Colonic mucosa (tissue), 4 donors: ENCODE measurements around the gene ADRA2C. TPM values are rescaled to one million over a fixed set of nuclear protein-coding genes. Genes with fewer than 3 reads are reported as not detected.

ENCODE experiments used
- DNase-seq: peaks from one replicate; pipeline ENCODE4 v3.0.0-alpha.2; 2020
- H3K27ac ChIP-seq: fragments of 200-600 bp; one replicate; pipeline ENCODE4 v1.8.0; 2021
- H3K27me3 ChIP-seq: fragments of 200-600 bp; one replicate; pipeline ENCODE4 v1.8.0; 2021
- H3K36me3 ChIP-seq: fragments of 200-600 bp; one replicate; pipeline ENCODE4 v1.8.0; 2021
- H3K4me1 ChIP-seq: fragments of 200-600 bp; one replicate; pipeline ENCODE4 v1.8.0; 2021; ENCODE audit warnings: mild to moderate bottlenecking
- H3K4me3 ChIP-seq: fragments of 200-600 bp; one replicate; pipeline ENCODE4 v1.8.0; 2021
- H3K9ac ChIP-seq, 2 donors: one replicate each; pipeline ENCODE4 v1.7.0; 2013; ENCODE audit warnings: control low read depth in 2 of 2, low read depth in 2 of 2, low read length in 2 of 2
- H3K9me3 ChIP-seq: fragments of 200-600 bp; one replicate; pipeline ENCODE4 v1.8.0; 2021
- CTCF ChIP-seq: fragments of 200-600 bp; IDR thresholded peaks from one replicate; pipeline ENCODE4 v1.8.0; 2022; ENCODE audit warnings: antibody characterized with exemption, mild to moderate bottlenecking
- intact Hi-C: fragments of 100-400 bp; cut with DNase I; formaldehyde crosslinking; loops from one replicate; pipeline ENCODE4 v1.14.1; 2022
- total RNA-seq, 2 donors: library from RNA; stranded (reverse); fragmentation: NEBNext Ultra II Directional in 1 of 2; extraction: Animal tissue kit (Norgen Biotek cat#: 25700) in 1 of 2; gene quantifications; one replicate each; pipeline ENCODE4 v1.2.1, GENCODE V29; 2021
- donor health status: healthy.
- donor health status: DM: no; HTN: no; CAD: no.
- donor health status: DM: no; HTN: no; CAD: no.

Gene ADRA2C
- total RNA-seq, 2 donors from 2014 or later = 0.61 to 0.69 TPM

DNA sequence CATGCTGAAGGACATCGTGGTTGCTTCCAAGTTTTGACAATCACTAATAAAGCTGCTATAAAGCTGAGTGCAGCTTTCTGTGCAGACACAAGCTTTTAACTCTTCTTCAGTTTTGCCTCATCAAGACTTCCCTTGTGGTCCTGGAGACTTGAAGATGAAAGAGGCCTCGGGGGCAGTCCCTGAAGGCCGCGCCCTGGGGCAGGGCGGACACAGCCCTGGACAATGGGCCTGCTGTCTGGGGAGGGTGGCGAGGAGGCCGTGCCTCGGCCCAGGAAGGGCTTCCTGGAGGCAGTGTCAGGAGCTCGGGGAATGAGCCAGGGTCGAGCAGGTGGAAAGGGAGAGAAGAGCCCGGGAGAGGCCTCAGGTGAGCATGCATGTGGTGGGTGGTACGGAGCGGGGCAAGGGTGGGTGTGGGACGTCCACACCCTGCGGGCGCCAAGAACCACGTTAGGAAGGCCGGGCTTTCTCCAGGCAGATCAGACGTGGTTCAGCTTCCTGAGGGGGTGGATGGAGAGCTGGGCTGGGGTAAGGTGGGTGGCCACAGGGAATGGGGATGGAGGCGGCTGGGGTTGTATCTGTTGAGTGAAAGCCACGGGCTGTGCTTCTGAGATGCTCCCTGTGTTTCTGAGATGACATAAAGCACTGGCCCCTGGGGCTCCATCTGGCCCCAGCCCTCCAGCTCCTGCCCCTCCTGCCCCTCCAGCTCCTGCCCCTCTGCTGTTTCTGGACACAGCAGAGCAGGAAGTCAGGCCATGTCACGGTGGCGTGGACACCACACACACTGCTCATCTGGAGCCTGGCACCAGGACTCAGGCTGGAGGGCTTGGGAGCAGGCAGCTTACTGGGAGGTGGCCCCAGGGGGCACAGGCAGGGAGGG is 21.5 kb downstream of the ADRA2C start:
- H3K9ac ChIP-seq = no peak overlapping the region
- H3K36me3 ChIP-seq = no peaks in the 10 kb centered on the region
- no peak overlapping the region for H3K27ac ChIP-seq
- H3K27me3 ChIP-seq = peaks cover 6% of the 10 kb centered on the region
- no peak overlapping the region for H3K4me3 ChIP-seq
- DNase-seq = no peak
- H3K9me3 ChIP-seq = no peaks in the 10 kb centered on the region
- TF ChIP-seq CTCF = no peak
- no peaks in the 10 kb centered on the region for H3K4me1 ChIP-seq
- intact Hi-C loops = no loop called here

GRCh38 chr4:3788366-3788660 is 22.1 kb downstream of the ADRA2C start:
- DNase-seq = no peak
- intact Hi-C loops = no loop called here
- Histone ChIP-seq H3K27me3 (peaks cover 4% of the 10 kb centered on the region), H3K4me3 (no peak overlapping the region), H3K36me3 (no peaks in the 10 kb centered on the region), H3K9me3 (no peaks in the 10 kb centered on the region), H3K4me1 (no peaks in the 10 kb centered on the region), H3K27ac (no peak overlapping the region), H3K9ac (no peak overlapping the region)
- TF ChIP-seq CTCF = no peak

DNA sequence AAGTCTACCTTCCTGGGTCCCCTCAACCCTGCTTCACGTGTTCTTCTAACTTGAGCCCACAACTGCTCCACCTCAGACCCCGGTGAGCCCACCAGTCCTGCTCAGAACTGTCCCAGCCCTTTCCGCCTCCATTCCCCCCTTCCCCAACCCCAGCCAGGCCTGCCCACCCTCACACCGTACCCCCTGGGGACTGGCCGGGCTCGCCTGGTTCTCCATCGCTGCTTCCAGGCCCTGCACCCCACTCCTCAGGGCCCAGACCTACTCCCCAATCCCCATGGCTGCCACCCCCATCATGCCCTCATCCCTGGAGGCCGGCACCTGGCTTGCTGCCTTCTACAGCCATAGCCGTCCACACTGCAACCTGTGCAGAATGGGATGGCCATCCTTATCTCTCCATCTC is 23.4 kb downstream of the ADRA2C start:
- H3K4me3 ChIP-seq = no peak overlapping the region
- no peaks in the 10 kb centered on the region for H3K4me1 ChIP-seq
- intact Hi-C loops = no loop called here
- H3K36me3 ChIP-seq = no peaks in the 10 kb centered on the region
- H3K27ac ChIP-seq = no peak overlapping the region
- no peak for DNase-seq
- no peaks in the 10 kb centered on the region for H3K9me3 ChIP-seq
- H3K9ac ChIP-seq = no peak overlapping the region
- TF ChIP-seq CTCF = no peak
- H3K27me3 ChIP-seq = no peaks in the 10 kb centered on the region

DNA sequence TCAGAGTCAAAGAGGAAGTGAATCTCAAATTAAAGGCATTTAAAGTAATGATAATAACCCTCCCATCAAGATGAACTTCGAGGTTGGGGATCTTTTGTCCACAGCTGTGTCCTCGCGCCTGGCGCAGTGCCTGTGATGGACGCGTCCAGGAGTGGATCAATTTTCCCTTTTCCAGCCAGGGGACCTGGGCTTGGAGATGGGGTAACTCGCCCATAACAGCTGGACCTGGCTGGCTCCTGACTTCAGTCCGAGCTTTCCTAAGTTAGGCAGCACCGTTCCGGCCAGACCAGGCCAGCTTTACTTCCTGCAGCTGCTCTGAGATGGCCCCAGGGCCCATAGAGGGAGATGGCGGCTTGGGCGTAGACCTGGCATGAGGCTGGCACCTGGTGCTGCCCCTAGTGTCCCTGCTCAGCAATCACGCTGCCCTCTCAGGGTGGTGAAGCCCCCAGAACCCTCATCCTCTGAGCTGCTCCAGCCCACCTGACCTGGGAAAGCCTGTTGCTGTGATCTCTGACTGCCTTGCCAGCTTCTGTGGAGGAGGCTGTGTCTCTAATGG is 23.9 kb downstream of the ADRA2C start:
- no peak overlapping the region for H3K27ac ChIP-seq
- intact Hi-C loops = no loop called here
- H3K36me3 ChIP-seq = no peaks in the 10 kb centered on the region
- H3K9me3 ChIP-seq = no peaks in the 10 kb centered on the region
- no peaks in the 10 kb centered on the region for H3K4me1 ChIP-seq
- H3K27me3 ChIP-seq = no peaks in the 10 kb centered on the region
- no peak for TF ChIP-seq CTCF
- no peak overlapping the region for H3K9ac ChIP-seq
- no peak for DNase-seq
- H3K4me3 ChIP-seq = no peak overlapping the region

DNA sequence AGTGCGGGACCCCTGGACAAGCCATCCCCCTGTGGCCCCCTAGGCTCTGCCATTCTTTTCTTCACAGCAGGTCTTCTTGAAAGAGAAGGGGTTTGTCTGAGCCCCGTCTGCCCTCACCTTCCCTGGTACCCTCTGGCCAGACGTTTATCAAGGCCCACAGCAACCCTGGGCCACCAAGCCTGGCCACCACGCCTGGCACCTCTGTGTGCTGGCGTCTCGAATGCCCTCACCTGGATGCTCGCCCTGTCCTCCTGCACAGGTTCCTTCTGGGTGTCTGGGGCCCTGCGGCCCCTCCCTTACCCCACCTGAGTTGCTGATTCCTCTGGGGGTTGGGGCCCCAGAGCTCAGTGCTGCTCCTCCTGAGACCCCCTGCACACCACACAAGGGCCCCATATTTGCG is 25.1 kb downstream of the ADRA2C start:
- H3K27me3 ChIP-seq = no peaks in the 10 kb centered on the region
- intact Hi-C loops = no loop called here
- no peak for DNase-seq
- H3K9ac ChIP-seq = no peak overlapping the region
- no peaks in the 10 kb centered on the region for H3K36me3 ChIP-seq
- no peak for TF ChIP-seq CTCF
- H3K4me3 ChIP-seq = no peak overlapping the region
- no peaks in the 10 kb centered on the region for H3K4me1 ChIP-seq
- H3K27ac ChIP-seq = no peak overlapping the region
- no peaks in the 10 kb centered on the region for H3K9me3 ChIP-seq
